ENCODE results near the gene RBM17. TPM values are rescaled to one million over a fixed set of nuclear protein-coding genes. Genes with fewer than 3 reads are reported as not detected.

RBM17 gene
- total RNA-seq, 1 experiment from 2014 or later = 129 TPM

- Histone ChIP-seq H3K9me2 (ENCODE audit: insufficient read depth) (no peaks in the 10 kb centered on the region), H4K20me1 (ENCODE audit: insufficient read depth) (no peaks in the 10 kb centered on the region), H3K4me3 (replicated peaks in 1 of 2; ENCODE audit: low read depth in 1 of 2, low read length in 2 of 2) (no peak within 1 kb of the TSS), H3K4me2 (ENCODE audit: low read length) (no peak within 1 kb of the TSS), H3K27ac (ENCODE audit: low read depth, low read length) (no peak within 1 kb of the TSS), H3K9me3 (ENCODE audit: control insufficient read depth in 1 of 2, insufficient read depth in 1 of 2, low read depth in 1 of 2, low read length in 2 of 2) (no peaks in the 10 kb centered on the region), H2AFZ (ENCODE audit: low read depth, low read length, poor library complexity, severe bottlenecking) (no peak within 1 kb of the TSS), H3K9ac (ENCODE audit: low read length) (no peak within 1 kb of the TSS), H3K27me3 (ENCODE audit: insufficient read depth, low read length) (peaks cover 10% of the 10 kb centered on the region; the same call in 1 of the 2 replicates), H3K79me2 (ENCODE audit: insufficient read depth, low read length) (no peaks in the 10 kb centered on the region), H3K36me3 (ENCODE audit: control insufficient read depth in 1 of 2, insufficient read depth in 2 of 2, low read length in 2 of 2) (no peaks in the 10 kb centered on the region), H3K4me1 (ENCODE audit: control insufficient read depth in 1 of 2, insufficient read depth in 2 of 2, low read length in 2 of 2) (no peaks in the 10 kb centered on the region)
- no TSS peak for BruUV-seq (replicated peaks)
- CTCF ChIA-PET = no interaction called here
- ATAC-seq (no peak), DNase-seq (ENCODE audit: low read depth, low spot score) (no peak)
- POLR2A ChIA-PET = no interaction called here
- intact Hi-C loops (cut with micrococcal nuclease) = no loop called here
- TF ChIP-seq ZFX (IDR thresholded peaks at IDR 0.05) (no peak), POLR2A (IDR thresholded peaks at IDR 0.05; ENCODE audit: borderline replicate concordance, extremely low read depth, insufficient read depth, insufficient read length) (no peak), ELF1 (IDR thresholded peaks at IDR 0.05; ENCODE audit: borderline replicate concordance, low read depth) (no peak), EZH2 (IDR thresholded peaks at IDR 0.05) (no peak), MAX (IDR thresholded peaks at IDR 0.05) (no peak), SP1 (IDR thresholded peaks at IDR 0.05; ENCODE audit: low read depth) (no peak), JUND (IDR thresholded peaks at IDR 0.05) (no peak), ZBTB33 (IDR thresholded peaks at IDR 0.05; ENCODE audit: extremely low read depth, insufficient replicate concordance, low read length) (no peak), TCF7L2 (IDR thresholded peaks at IDR 0.05; ENCODE audit: borderline replicate concordance, extremely low read depth, insufficient read depth, insufficient read length) (no peak), EGR1 (IDR thresholded peaks at IDR 0.05; ENCODE audit: low read depth) (no peak), YY1 (IDR thresholded peaks at IDR 0.05; ENCODE audit: extremely low read depth, insufficient replicate concordance, low read depth, low read length) (no peak), RAD21 (IDR thresholded peaks at IDR 0.05; ENCODE audit: low read depth) (no peak), SIN3A (IDR thresholded peaks at IDR 0.05; ENCODE audit: low read depth) (no peak), FOSL1 (IDR thresholded peaks at IDR 0.05; ENCODE audit: low read depth) (no peak), POLR2AphosphoS5 (IDR thresholded peaks at IDR 0.05; ENCODE audit: low read depth, low read length) (no peak), ATF3 (IDR thresholded peaks at IDR 0.05) (no peak), EZH2phosphoT487 (IDR thresholded peaks at IDR 0.05; ENCODE audit: borderline replicate concordance) (no peak), ZNF274 (IDR thresholded peaks at IDR 0.05; ENCODE audit: low read depth, low read length) (no peak), SRF (IDR thresholded peaks at IDR 0.05; ENCODE audit: low read depth) (no peak), CTCF (IDR thresholded peaks at IDR 0.05 in 2 of 3, conservative IDR thresholded peaks at IDR 0.05 in 1 of 3; ENCODE audit: borderline replicate concordance in 1 of 3, insufficient read depth in 1 of 3, low read depth in 2 of 3, low read length in 2 of 3) (no peak)
- RAD21 ChIA-PET (ENCODE audit: low non-redundant PET in 1 of 2, low total read pairs in 2 of 2, uncharacterized antibody in 2 of 2, unreplicated experiment in 2 of 2) = no interaction called here
These were observed 26.6 kb upstream of the RBM17 start, which contains the start of gene IL2RA for GRCh38 chr10:6062101-6062771. TSS of gene IL2RA (minus strand) at chr10:6062367. CDS start at chr10:6062151, 216 bp downstream.

Data from HCT116 (cell line).